ENCODE measurements around the gene DNAH7.
"Not testable (repeated sequence)": the region's sequence is repeated elsewhere in the genome, so short reads cannot be mapped to it uniquely, and the experiment has no call there.

DNA sequence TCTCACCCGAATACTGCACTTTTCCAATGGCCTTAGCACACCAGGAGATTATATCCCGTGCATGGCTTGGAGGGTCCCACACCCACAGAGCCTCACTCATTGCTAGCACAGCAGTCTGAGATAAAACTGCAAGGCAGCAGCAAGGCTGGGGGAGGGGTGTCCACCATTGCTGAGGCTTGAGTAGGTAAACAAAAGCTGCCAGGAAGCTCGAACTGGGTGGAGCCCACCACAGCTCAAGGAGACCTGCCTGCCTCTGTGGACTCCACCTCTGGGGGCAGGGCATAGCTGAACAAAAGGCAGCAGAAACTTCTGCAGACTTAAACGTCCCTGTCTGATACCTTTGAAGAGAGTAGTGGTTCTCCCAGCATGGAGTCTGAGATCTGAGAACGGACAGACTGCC, 20.8 kb upstream of the DNAH7 start:
- not testable (repeated sequence) for TF ChIP-seq POLR2A (IDR thresholded peaks at IDR 0.05)
- TF ChIP-seq, protein P1, sequence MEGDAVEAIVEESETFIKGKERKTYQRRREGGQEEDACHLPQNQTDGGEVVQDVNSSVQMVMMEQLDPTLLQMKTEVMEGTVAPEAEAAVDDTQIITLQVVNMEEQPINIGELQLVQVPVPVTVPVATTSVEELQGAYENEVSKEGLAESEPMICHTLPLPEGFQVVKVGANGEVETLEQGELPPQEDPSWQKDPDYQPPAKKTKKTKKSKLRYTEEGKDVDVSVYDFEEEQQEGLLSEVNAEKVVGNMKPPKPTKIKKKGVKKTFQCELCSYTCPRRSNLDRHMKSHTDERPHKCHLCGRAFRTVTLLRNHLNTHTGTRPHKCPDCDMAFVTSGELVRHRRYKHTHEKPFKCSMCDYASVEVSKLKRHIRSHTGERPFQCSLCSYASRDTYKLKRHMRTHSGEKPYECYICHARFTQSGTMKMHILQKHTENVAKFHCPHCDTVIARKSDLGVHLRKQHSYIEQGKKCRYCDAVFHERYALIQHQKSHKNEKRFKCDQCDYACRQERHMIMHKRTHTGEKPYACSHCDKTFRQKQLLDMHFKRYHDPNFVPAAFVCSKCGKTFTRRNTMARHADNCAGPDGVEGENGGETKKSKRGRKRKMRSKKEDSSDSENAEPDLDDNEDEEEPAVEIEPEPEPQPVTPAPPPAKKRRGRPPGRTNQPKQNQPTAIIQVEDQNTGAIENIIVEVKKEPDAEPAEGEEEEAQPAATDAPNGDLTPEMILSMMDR (IDR thresholded peaks at IDR 0.05), result not testable (repeated sequence)
